ENCODE data around the gene CDH4.

Gene CDH4

DNA sequence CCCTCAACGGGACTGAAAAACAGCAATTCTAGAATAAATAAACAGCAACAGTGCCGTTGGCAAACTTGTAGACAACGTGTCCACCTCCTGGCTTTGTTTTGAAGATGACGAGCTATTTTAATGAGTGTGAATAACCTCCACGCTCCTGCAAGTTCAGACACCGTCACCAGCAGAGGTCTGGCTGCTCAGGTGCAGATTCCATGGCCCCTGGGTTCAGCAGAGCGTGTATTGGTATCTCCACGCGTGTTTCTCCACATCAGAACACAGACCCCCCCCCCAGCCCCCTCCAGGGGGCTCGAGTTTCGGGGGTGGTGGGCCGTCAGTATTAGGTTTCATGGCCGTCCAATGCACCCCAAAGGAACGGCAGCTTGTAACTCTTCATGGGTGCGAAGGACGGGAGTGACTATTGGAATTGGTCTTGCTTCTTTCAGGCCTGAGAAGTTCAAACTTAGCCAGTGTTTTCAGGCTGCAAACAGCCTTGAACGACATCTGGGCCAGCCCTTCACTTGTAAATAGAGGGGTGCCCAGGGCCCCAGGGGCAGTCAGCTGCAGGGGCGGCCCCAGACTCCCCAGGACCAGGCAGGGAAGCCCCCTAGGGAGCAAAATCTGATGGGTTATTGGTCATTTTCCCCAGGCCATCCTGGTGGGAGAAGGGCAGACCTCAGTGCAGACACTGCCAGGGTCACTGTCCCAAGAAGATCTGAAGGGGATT is 505.1 kb downstream of the CDH4 start:
- no peak for DNase-seq (ENCODE audit: low spot score)

DNA sequence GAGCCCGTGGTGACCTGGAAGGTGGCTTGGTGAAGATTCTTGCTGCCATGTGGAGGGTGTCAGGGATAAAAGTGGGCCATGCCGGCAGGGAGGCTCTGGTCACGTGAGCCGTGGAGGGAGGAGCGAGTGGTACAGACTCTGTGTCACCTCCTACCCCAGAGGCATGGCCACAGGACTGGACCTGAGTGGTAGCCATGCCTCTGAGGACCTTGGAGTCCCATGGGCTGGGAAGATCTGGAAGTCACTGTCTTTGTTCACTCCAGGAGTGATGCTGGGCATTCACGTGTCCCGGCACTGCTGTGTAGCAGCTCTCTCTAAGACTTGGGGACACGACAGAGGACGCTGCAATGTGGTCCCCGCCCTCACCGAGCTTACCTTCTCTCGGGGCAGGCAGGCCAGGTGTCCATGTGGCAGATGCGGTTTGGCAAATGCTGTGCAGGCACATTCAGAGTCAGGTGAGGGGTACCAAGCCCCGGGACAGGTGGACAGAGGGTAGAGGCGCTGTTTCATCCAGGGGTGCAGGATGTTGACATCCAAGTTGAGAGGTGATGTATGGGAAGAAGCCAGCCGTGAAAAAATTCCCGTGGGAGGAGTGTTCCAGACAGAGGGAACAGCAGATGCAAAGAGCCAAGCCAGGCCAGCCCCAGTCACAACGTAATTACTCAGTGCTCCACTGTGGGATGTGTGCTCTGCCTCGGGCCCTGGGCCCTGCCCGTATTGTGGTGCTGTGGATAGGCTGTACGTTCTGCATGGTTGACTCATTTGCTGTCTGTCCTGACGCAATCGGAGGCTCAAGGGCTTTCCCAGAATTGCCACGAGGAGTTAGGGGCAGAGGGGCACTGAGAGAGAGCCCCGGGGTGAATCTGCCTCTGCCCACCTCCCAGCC is 505.9 kb downstream of the CDH4 start:
- DNase-seq (ENCODE audit: low spot score), result no peak

DNA sequence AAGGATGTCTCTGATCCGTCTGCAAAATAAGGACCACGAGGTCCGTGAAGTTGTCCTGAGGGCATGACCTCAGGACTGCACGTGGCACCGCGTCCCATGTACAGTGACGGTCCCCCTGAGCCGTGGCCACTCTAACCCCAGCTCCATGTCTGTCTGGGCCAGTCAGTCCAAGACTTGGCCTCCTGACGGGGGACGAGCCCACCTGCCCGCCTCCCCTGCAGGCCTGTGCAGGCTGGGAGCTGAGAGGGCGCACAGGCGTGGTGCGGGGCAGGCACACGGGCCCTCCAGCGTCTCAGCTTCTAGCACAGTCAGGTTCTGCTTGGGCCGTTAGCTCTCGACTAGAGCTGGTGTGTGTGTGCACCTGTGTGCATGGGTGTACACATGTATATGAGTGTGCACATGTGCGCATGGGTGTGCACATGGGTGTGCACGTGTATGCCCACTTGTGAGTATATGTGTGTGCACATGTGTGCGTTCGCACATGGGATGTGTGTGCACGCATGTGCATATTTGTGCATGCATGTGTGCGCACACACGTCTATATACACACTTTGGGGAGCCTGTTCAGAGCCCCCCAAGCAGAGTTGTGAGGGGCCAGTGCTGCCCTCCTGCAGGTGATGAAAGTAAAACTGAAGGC is 506.6 kb downstream of the CDH4 start:
- no peak for DNase-seq (ENCODE audit: low spot score)

DNA sequence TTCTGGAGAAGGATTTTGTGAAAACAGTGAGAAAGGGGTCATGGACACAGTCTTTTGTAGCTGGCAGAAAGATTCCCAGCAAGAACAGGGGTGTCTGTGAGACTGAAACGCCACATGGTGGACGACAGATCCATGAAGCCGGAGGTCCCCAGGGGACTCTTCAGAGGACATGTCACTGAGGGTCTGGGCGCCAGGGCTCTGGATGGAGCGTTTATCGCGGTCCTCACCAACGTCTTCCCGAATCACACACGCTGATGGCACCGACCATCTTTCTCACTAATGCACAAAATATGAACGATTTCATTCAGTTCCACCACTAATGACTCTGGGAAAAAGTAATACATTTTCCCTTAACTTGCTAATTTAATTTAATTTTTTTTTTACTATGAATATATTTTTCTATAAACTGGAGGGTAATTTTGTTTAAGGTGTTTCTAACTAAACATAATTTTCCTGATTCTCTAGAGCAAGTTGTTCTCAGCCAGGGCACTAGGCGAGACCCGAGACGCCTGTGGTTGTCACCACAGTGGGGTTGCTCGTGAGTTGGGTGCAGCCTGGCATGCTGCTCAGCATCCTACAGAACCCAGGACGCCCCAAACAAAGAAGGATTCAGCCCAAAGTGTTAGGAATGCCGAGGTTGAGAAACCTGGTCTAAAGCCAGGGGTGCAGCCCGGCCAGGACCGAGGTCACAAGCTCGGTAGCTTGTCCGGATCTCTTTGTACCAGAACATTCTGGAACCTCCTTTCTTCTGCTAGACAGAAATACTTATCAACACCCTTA is 507.4 kb downstream of the CDH4 start:
- DNase-seq (ENCODE audit: low spot score), result no peak

DNA sequence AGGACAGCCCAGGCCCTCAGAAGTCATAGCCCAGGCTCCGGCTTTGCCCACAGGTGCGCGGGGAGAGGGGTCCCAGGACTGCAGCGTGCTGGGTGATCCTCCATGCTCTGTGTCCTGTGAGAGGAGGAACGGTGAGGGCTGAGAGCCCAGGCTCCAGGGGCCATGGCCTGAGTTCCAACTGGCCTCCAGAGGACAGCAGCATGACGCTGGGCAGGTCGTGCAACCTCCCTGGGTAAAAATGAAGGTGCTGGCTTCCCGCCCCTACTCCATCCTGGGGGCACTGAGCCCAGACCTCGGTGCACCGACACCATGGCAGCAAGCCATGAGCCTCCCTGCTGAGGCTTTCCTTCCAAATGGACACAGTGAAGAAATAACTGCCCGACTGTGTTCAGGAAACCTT is 508.3 kb downstream of the CDH4 start:
- no peak for DNase-seq (ENCODE audit: low spot score)

- no peak for DNase-seq (ENCODE audit: low spot score)
These were observed 508.7 kb downstream of the CDH4 start for GRCh38 chr20:61760731-61761130.

DNA sequence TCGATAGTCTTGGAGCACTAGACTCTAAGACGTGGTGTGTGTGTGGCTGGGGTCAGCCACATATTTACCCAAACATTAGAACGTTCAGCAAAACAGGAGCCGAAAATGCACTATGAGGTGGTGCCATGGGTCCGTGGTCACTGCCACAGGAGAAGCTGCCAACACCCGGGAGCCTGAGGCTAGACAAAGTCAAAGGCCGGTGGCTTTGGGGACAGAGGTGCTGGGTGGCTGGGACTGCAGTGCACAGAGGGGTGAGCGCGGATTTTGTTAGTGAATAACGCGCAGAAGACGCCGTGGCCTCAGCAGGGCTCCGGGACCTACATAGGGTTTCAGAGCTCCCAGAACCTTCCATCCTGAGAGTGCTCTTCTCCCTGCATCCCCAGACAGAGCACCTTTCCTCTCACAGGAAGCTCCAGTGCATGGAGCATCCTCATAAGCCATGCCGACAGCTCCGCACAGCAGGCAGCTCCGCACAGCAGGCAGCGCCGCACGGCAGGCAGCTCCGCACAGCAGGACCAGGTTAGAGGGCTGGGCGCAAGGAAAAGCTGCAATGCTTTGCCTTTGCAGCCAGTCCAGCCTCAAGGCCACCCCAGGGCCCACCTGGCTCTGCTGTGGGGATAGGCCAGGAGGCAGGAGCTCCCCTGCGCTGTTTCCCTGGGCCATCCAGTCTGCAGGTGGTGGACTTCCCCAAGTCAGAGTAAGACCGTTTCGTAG is 509.5 kb downstream of the CDH4 start:
- no peak for DNase-seq (ENCODE audit: low spot score)

- DNase-seq (ENCODE audit: low spot score), result no peak
These were observed 510.2 kb downstream of the CDH4 start for GRCh38 chr20:61762167-61762710.

GRCh38 chr20:61762886-61763739 is 511.1 kb downstream of the CDH4 start:
- no peak for DNase-seq (ENCODE audit: low spot score)

GRCh38 chr20:61763740-61764400 is 511.8 kb downstream of the CDH4 start:
- DNase-seq (ENCODE audit: low spot score), result no peak

- no peak for DNase-seq (ENCODE audit: low spot score)
These were observed 512.5 kb downstream of the CDH4 start for GRCh38 chr20:61764471-61765025.

DNA sequence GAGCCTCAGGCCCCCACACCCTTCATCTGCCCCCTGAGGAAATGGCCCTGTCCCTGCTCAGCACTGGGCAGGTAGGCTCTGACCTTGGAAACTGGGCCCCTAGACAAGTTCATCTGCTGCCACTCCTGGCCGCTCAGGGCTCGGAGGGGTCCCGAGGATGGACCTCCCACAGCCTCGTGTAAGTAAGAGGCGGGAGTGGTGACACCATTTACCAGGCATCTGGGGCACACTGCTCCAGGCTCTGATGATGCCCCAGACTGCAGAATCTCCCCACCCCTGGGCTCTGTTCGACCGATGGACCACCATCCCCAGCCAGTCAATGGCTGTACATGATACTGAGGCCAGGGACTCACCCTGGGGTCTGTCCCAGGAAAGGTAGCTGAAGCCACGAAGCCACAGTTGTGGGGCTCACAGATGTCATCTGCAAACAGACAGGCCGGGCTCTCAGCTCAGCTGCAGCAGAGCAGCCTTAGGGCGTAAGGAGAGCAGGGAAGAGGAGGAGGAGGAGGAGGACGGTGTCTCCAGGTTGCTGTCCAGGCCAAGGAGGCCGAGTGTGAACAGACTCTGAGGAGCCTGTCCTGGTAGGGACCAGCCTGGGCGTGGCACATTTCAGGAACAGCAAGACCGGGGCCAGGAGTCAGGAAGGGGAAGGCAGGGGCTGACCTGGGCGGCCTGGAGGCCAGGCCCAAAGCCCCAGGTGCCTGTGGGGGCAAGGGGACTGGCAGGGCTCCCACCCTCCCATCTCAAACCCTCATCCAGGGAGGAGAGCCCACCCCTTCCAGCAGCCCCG is 513.2 kb downstream of the CDH4 start:
- no peak for DNase-seq (ENCODE audit: low spot score)

DNA sequence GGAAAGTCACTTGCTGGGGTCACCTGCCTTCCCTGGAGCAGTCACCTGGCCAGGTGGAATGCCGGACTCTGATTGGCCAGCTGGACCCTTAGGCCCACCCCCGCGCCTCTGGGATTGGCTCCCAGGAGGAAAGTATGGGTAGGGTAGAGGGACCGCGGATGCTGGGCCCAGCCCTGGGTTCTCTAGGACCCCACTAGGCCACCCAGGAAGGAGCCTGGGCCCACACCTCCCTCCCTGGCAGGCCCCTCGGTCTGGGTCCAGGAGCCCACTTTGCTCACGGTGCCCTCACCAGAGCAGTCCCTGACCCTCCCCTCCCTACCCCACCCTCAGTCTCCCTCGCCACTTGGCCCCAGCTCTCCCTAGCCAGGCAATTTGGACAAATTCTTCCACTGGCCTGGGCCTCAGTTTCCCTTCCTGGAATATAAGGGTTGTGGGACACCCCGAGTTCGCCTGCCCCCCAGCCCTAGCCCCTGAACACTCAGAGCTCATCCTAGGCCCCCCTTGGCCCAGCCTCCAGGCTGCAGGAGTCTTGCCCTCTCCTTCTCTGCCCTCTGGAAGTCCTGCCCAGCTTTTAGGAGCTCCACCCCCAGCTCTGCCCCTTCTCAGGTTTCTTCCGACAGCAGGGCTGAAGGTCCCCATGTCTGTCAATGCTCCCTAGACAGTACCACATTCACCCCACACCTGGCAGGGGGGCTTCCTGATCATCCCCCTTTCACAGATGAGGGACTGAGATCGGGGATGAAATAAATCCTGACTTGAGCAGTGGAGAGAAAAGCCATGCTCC is 514.0 kb downstream of the CDH4 start:
- no peak for DNase-seq (ENCODE audit: low spot score)

- no peak for DNase-seq (ENCODE audit: low spot score)
These were observed 515.0 kb downstream of the CDH4 start for GRCh38 chr20:61766921-61767610.

DNA sequence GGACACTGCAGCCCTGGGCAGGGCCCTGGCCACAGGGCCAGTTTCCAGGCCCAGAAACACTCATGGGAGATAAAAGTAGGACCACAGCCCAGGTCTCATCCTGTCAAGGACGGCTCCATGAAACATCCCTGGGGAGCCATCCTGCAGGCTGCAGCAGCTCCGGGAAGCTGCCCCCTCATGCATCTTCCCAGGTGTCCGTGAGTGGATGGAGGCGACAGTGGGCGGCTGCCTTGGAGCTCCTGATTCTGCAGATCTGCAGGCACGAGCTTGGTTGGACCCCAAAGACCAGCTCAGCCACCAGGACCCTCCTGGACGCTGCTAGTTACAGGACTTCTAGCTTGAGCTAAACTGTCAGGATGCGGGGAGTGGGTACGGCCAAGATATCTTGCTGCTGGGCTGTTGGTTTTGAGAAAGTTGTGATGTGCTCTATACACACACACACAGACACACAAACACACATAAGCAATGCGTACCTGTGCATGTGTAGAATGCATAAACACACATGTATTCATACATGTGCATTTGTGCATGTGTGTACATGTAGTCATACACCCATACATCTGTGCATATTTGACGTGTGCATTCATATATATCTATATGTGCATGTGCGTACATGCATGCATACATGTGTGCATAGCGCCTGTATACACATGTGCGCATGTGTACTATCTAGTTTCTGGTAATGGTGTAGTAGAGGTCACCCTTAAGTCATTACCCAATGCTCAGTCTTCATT is 515.9 kb downstream of the CDH4 start:
- no peak for DNase-seq (ENCODE audit: low spot score)

DNA sequence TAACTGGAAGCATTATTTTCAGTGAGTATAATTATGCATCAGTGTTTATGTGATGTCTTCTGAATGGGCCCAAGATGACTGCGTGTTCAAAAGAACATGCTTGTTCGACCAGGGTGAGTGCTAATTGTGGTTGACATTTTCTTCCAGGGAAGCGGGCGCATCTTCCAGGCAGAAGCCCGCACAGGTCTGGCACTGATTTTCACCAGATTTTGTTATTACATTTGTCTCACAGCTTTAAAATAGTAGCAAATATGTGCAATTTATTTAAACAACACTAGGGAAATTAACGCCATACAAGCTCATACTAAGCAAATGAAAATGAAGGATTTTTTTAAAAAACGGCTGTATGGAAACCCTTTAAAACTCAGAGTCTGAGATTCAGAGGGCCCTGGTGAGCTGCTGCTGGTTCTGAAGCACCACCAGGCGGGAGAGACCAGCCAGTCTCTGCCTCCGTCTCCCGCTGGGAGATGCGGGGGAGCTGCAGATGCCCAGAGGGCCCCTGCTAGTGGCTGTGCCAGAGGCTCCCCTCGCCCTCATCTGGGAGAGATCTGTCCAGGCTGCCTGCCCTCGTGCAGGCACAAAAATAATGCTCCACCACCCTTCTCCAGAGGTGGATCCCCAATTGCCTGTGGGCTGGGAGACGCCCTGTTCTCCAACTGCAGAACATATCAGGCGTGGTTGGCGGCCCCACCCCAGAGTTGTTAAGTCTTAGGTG is 516.7 kb downstream of the CDH4 start:
- no peak for DNase-seq (ENCODE audit: low spot score)
